Osteoblast (primary cell): ENCODE results near the gene HLA-DQA2. TPM values are rescaled to one million over a fixed set of nuclear protein-coding genes. Genes with fewer than 3 reads are reported as not detected.

Experiments
- DNase-seq: peaks from one replicate; pipeline ENCODE4 v3.0.0; 2011; ENCODE audit warnings: low spot score, mixed read lengths; ENCODE audit not compliant: insufficient read length; ENCODE audit errors: missing footprints
- H2AFZ ChIP-seq: 2 replicates; pipeline ENCODE4 v1.6.0; 2011; ENCODE audit warnings: mild to moderate bottlenecking, low read length
- H3K27ac ChIP-seq: 2 replicates; pipeline ENCODE4 v1.5.1; 2011; ENCODE audit warnings: mild to moderate bottlenecking, low read depth, low read length, moderate library complexity
- H3K27me3 ChIP-seq: 2 replicates; pipeline ENCODE4 v1.6.0; 2012; ENCODE audit warnings: mild to moderate bottlenecking, control low read depth, inconsistent platforms, low read length, moderate library complexity; ENCODE audit not compliant: insufficient read depth
- H3K36me3 ChIP-seq: 2 replicates; pipeline ENCODE4 v1.5.1; 2011; ENCODE audit warnings: mild to moderate bottlenecking, low read length, control low read depth, moderate library complexity; ENCODE audit not compliant: insufficient read depth
- H3K4me1 ChIP-seq: 2 replicates; pipeline ENCODE4 v1.5.1; 2011; ENCODE audit warnings: mild to moderate bottlenecking, low read length, control low read depth, moderate library complexity; ENCODE audit not compliant: insufficient read depth
- H3K4me2 ChIP-seq: 2 replicates; pipeline ENCODE4 v1.6.0; 2011; ENCODE audit warnings: mild to moderate bottlenecking, low read length; ENCODE audit not compliant: insufficient read depth
- H3K4me3 ChIP-seq: fragments of 200-600 bp; sonication (generic); 3 replicates; pipeline ENCODE4 v1.5.1; 2012; ENCODE audit warnings: mild to moderate bottlenecking, low read length, inconsistent platforms; ENCODE audit not compliant: insufficient read depth
- H3K79me2 ChIP-seq: 2 replicates; pipeline ENCODE4 v1.6.0; 2012; ENCODE audit warnings: mild to moderate bottlenecking, low read length, control low read depth, inconsistent platforms; ENCODE audit not compliant: insufficient read depth
- H3K9me3 ChIP-seq: 2 replicates; pipeline ENCODE4 v1.5.1; 2011; ENCODE audit warnings: low read depth, low read length, control low read depth
- H4K20me1 ChIP-seq: 2 replicates; pipeline ENCODE4 v1.6.0; 2012; ENCODE audit warnings: mild to moderate bottlenecking, low read length, control low read depth; ENCODE audit not compliant: insufficient read depth
- CTCF ChIP-seq: IDR thresholded peaks from 2 replicates; pipeline ENCODE4 v1.5.1; 2011; ENCODE audit warnings: mild to moderate bottlenecking, low read depth, low read length, moderate library complexity; ENCODE audit errors: extremely low read depth
- total RNA-seq: library from RNA; depleted of rRNA; stranded (reverse); fragments of >200 nt; gene quantifications from 2 replicates; pipeline ENCODE4 v1.2.3, GENCODE V29; 2012

Gene HLA-DQA2
- not detected in 2 replicates for total RNA-seq

GRCh38 chr6:32741031-32741960 is at the start of gene HLA-DQA2:
TSS of gene HLA-DQA2 (plus strand) at chr6:32741391. CDS start at chr6:32741444, 53 bp downstream.
- no peaks in the 10 kb centered on the region for H3K4me1 ChIP-seq
- TF ChIP-seq CTCF, result no peak
- H3K27ac ChIP-seq, result no peak within 1 kb of the TSS
- DNase-seq, result no peak
- no peaks in the 10 kb centered on the region for H3K9me3 ChIP-seq
- no peaks in the 10 kb centered on the region for H3K27me3 ChIP-seq
- no peaks in the 10 kb centered on the region for H4K20me1 ChIP-seq
- no peaks in the 10 kb centered on the region for H3K36me3 ChIP-seq
- no peak within 1 kb of the TSS for H3K4me3 ChIP-seq
- no peaks in the 10 kb centered on the region for H3K79me2 ChIP-seq
- no peak within 1 kb of the TSS for H2AFZ ChIP-seq
- no peak within 1 kb of the TSS for H3K4me2 ChIP-seq

DNA sequence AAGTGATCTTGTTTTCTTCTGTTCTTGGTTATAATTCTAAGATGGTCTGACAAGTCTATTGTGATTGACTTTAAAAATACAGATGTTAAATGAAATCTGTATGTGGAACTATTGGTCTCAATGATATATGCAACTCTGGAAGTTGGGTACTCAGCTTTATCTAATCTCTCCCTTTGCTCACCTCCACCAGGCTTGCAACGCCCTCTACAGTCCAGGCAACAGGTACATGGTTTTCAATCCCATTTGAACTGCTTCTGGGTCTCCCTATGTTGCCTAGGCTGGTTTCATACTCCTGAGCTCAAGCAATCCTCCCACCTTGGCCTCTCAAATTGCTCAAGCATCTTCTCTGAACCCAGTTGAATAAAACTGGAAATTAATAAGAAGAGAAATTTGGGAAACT is 49.2 kb upstream of the HLA-DQA2 start:
- no peaks in the 10 kb centered on the region for H3K36me3 ChIP-seq
- H2AFZ ChIP-seq, result no peak overlapping the region
- H3K27ac ChIP-seq, result no peak overlapping the region
- TF ChIP-seq CTCF, result no peak
- H3K9me3 ChIP-seq, result no peaks in the 10 kb centered on the region
- no peaks in the 10 kb centered on the region for H3K4me1 ChIP-seq
- H3K79me2 ChIP-seq, result no peaks in the 10 kb centered on the region
- no peak overlapping the region for H3K4me2 ChIP-seq
- DNase-seq, result no peak
- no peaks in the 10 kb centered on the region for H3K27me3 ChIP-seq
- H3K4me3 ChIP-seq, result no peak overlapping the region
- H4K20me1 ChIP-seq, result no peaks in the 10 kb centered on the region

DNA sequence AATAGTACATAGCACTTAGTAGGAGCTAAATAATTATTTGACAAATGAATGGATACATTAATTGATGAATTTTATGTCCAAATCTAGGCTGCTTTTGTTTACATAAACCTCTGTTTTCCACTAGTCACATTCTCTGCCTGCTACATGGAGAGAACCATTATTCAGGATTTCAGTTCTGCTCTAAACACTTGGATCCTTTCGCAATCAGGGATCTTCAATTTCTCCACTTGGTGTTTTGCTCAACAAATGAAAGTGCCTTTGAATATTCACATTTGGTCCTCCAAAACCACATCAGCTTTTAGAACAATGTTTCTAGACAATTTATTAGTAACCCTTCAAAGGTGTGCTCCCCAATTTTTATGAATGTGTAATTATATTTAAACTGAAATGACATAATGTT is 44.2 kb upstream of the HLA-DQA2 start:
- no peak overlapping the region for H3K4me3 ChIP-seq
- H3K4me2 ChIP-seq, result no peak overlapping the region
- H3K36me3 ChIP-seq, result no peaks in the 10 kb centered on the region
- H3K4me1 ChIP-seq, result no peaks in the 10 kb centered on the region
- H3K9me3 ChIP-seq, result no peaks in the 10 kb centered on the region
- no peak for DNase-seq
- TF ChIP-seq CTCF, result no peak
- peaks cover 4% of the 10 kb centered on the region for H3K27me3 ChIP-seq
- H2AFZ ChIP-seq, result no peak overlapping the region
- H3K27ac ChIP-seq, result no peak overlapping the region
- no peaks in the 10 kb centered on the region for H4K20me1 ChIP-seq
- H3K79me2 ChIP-seq, result no peaks in the 10 kb centered on the region

- Histone ChIP-seq H3K27me3 (peaks cover 4% of the 10 kb centered on the region), H3K4me3 (no peak overlapping the region), H3K4me1 (no peaks in the 10 kb centered on the region), H3K79me2 (no peaks in the 10 kb centered on the region), H3K27ac (no peak overlapping the region), H2AFZ (peak overlapping the region; percentile 5), H3K36me3 (no peaks in the 10 kb centered on the region), H3K4me2 (no peak overlapping the region), H3K9me3 (no peaks in the 10 kb centered on the region), H4K20me1 (no peaks in the 10 kb centered on the region)
- peak; percentile 72 for TF ChIP-seq CTCF
- peak; percentile 88 for DNase-seq
Observed at GRCh38 chr6:32700391-32701040, 40.7 kb upstream of the HLA-DQA2 start.
